ENCODE data around the gene MYO1E. TPM values are rescaled to one million over a fixed set of nuclear protein-coding genes. Genes with fewer than 3 reads are reported as not detected.
"Not testable (repeated sequence)": the region's sequence is repeated elsewhere in the genome, so short reads cannot be mapped to it uniquely, and the experiment has no call there.

The MYO1E gene
- total and polyA plus RNA-seq, 8 donors, result 31.4 to 101 (median 39.9) TPM

DNA sequence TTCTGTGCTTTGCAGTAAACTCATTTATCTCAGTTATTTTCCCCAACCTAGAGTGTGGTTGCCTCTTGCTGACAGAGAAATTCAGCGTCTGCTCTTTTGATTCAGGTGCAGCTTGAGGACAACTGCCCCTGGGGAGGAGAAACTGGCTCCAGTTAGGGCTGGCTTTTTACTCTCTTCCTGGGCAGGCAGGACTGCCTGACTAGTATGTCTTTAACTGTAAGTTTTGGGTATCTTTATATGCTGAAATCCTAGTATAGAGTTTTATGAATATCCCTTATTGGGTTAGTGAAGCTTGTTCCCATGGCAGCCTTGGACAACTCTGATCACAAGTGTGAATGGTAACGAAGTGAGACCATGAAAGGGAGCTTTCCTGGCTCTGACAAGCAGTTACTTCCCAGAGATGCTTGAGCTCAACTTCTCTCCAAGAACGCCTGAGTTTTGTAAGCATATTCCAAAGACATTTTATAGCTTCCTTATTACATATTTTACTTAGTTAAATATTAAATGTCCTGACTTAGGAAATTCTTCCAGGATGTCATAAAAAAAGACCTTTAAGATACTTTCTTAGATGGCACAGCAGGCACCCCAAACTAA, 240.6 kb downstream of the MYO1E start:
- Histone ChIP-seq H3K4me1 (no peaks in the 10 kb centered on the region), H3K36me3 (peaks cover 0 to 61% of the 10 kb centered on the region in 2 donors), H3K27me3 (no peaks in the 10 kb centered on the region), H3K9me3 (no peaks in the 10 kb centered on the region), H3K4me3 (no peak overlapping the region), H3K27ac (no peak overlapping the region)
- DNase-seq (no peak), ATAC-seq (no peak)
- TF ChIP-seq, protein P1, sequence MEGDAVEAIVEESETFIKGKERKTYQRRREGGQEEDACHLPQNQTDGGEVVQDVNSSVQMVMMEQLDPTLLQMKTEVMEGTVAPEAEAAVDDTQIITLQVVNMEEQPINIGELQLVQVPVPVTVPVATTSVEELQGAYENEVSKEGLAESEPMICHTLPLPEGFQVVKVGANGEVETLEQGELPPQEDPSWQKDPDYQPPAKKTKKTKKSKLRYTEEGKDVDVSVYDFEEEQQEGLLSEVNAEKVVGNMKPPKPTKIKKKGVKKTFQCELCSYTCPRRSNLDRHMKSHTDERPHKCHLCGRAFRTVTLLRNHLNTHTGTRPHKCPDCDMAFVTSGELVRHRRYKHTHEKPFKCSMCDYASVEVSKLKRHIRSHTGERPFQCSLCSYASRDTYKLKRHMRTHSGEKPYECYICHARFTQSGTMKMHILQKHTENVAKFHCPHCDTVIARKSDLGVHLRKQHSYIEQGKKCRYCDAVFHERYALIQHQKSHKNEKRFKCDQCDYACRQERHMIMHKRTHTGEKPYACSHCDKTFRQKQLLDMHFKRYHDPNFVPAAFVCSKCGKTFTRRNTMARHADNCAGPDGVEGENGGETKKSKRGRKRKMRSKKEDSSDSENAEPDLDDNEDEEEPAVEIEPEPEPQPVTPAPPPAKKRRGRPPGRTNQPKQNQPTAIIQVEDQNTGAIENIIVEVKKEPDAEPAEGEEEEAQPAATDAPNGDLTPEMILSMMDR (IDR thresholded peaks at IDR 0.05), result no peak
- intact Hi-C loops (cut with DNase I), result no loop called here

DNA sequence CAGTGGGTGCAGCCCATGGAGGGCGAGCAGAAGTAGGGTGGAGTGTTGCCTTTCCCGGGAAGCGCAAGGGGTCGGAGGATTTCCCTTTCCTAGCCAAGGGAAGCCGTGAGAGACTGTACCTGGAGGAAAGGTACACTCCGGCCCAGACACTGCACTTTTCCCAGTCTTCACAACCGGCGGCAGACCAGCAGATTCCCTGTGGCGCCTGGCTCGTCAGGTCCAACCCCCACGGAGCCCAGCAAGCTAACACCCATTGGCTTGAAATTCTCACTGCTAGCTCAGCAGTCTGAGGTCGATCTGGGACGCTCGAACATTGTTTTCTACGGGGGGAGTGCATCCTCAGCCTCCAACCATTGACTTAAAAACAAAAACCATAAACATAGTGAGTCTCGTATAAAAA, 241.2 kb downstream of the MYO1E start:
- intact Hi-C loops (cut with DNase I), result no loop called here
- H3K36me3 ChIP-seq, result peaks cover 0 to 55% of the 10 kb centered on the region in 2 donors
- H3K27ac ChIP-seq, result no peak overlapping the region
- H3K27me3 ChIP-seq, result no peaks in the 10 kb centered on the region
- H3K4me1 ChIP-seq, result no peaks in the 10 kb centered on the region
- H3K4me3 ChIP-seq, result no peak overlapping the region
- ATAC-seq (no peak), DNase-seq (no peak)
- TF ChIP-seq, protein P1 (IDR thresholded peaks at IDR 0.05), result no peak
- no peaks in the 10 kb centered on the region for H3K9me3 ChIP-seq

DNA sequence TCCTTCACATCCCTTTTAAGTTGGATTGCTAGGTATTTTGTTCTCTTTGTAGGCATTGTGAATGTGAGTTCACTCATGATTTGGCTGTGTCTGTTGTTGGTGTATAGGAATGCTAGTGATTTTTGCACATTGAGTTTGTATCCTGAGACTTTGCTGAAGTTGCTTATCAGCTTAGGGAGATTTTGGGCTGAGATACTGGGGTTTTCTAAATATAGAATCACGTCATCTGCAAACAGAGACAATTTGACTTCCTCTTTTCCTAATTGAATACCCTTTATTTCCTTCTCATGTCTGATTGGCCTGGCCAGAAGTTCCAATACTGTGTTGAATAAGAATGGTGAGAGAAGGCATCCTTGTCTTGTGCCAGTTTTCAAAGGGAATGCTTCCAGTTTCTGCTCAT, 245.4 kb downstream of the MYO1E start:
- H3K27ac ChIP-seq; H3K4me3 ChIP-seq; intact Hi-C loops (cut with DNase I); H3K4me1 ChIP-seq; H3K9me3 ChIP-seq; DNase-seq; H3K27me3 ChIP-seq; ATAC-seq: not testable (repeated sequence)
- peaks cover 0 to 29% of the 10 kb centered on the region in 2 donors for H3K36me3 ChIP-seq

- H3K27me3 ChIP-seq; H3K4me1 ChIP-seq; H3K9me3 ChIP-seq; intact Hi-C loops (cut with DNase I); H3K27ac ChIP-seq; H3K4me3 ChIP-seq; DNase-seq; ATAC-seq: not testable (repeated sequence)
- H3K36me3 ChIP-seq, result peaks cover 0 to 16% of the 10 kb centered on the region in 2 donors
Observed at GRCh38 chr15:59125683-59126082, 247.0 kb downstream of the MYO1E start.

DNA sequence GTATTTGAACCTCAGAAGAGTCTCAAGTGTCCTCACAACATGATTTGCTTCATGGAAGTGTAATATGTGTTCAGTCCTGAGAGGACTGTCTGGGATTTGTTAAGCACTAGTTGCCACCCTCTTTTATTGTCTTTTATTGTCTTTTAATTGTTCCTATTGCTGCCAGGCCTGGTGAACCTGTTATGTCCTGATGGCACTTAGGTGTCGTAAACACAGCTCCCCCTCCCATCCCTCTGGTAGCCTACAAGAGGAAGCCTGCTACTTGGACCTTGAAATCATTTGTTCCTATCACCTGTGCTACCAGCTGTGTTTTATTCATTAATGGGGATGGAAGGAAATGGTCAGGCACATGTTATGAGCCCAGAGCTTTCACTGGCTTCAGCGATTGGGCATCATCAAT, 248.4 kb downstream of the MYO1E start:
- H3K27ac ChIP-seq, result no peak overlapping the region
- no peaks in the 10 kb centered on the region for H3K9me3 ChIP-seq
- TF ChIP-seq, protein P1 (IDR thresholded peaks at IDR 0.05), result no peak
- intact Hi-C loops (cut with DNase I), result no loop called here
- DNase-seq (no peak), ATAC-seq (no peak)
- no peaks in the 10 kb centered on the region for H3K4me1 ChIP-seq
- no peak overlapping the region for H3K4me3 ChIP-seq
- H3K27me3 ChIP-seq, result no peaks in the 10 kb centered on the region
- peaks cover 0 to 12% of the 10 kb centered on the region in 2 donors for H3K36me3 ChIP-seq

DNA sequence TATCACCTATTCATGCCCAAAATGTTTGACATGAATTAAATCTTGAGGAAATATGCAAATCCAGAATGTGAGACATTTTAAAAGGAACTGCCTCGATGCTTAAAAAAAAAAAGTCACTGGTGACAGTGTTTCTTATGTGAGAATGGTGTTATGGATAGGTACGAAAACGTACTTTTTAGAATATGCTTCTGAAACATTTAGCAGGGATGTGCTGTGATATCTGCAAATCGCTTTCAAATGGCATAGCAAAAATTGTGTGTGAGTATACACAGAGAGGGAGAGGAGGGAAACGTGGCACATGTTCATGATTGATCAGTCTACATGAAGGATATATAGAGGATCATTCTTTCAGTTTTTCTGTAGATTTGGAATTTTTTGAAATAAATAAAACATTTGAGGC, 251.7 kb downstream of the MYO1E start:
- no peak for ATAC-seq
- no peaks in the 10 kb centered on the region for H3K9me3 ChIP-seq
- no peaks in the 10 kb centered on the region for H3K4me1 ChIP-seq
- no peaks in the 10 kb centered on the region for H3K27me3 ChIP-seq
- H3K27ac ChIP-seq, result peak overlapping the region in 1 of 2 donors; percentile 40
- H3K4me3 ChIP-seq, result no peak overlapping the region
- TF ChIP-seq, protein P1 (IDR thresholded peaks at IDR 0.05), result no peak
- intact Hi-C loops (cut with DNase I), result no loop called here
- no peak for DNase-seq
- H3K36me3 ChIP-seq, result peaks cover 0 to 34% of the 10 kb centered on the region in 2 donors

All from left lung (tissue), 10 donors.